ENCODE data around the gene NCF2.
A peak's percentile ranks its signal among the peaks of the same experiment; 100 is the strongest.

NCF2 gene

GRCh38 chr1:183612407-183612806, 22.1 kb upstream of the NCF2 start:
- no peak for DNase-seq

GRCh38 chr1:183611021-183611420, 20.8 kb upstream of the NCF2 start:
- no peak for DNase-seq

- no peak for DNase-seq
Measured at GRCh38 chr1:183609759-183610452, 19.6 kb upstream of the NCF2 start.

GRCh38 chr1:183609313-183609712, 19.1 kb upstream of the NCF2 start:
- peak; percentile 87 to 95 (median 92) for DNase-seq

GRCh38 chr1:183607322-183607980, 17.2 kb upstream of the NCF2 start:
- DNase-seq: no peak

GRCh38 chr1:183605904-183606303, 15.6 kb upstream of the NCF2 start:
- no peak for DNase-seq

GRCh38 chr1:183604815-183605214, 14.6 kb upstream of the NCF2 start:
- DNase-seq: peak; percentile 67 to 86 (median 81)

- DNase-seq: peak; percentile 86 to 94 (median 92)
Measured at GRCh38 chr1:183604038-183604808, 14.0 kb upstream of the NCF2 start.

GRCh38 chr1:183602510-183602909, 12.3 kb upstream of the NCF2 start:
- DNase-seq: peak in 1 of 4 experiments; percentile 41

- peak; percentile 52 to 74 (median 64) for DNase-seq
Measured at GRCh38 chr1:183600634-183601033, 10.4 kb upstream of the NCF2 start.

GRCh38 chr1:183600136-183600535, 9.9 kb upstream of the NCF2 start:
- DNase-seq: peak; percentile 83 to 95 (median 90)

- no peak for DNase-seq
Measured at GRCh38 chr1:183598386-183598785, 8.1 kb upstream of the NCF2 start.

- no peak for DNase-seq
Measured at GRCh38 chr1:183597656-183598347, 7.5 kb upstream of the NCF2 start.

GRCh38 chr1:183596500-183596899, 6.2 kb upstream of the NCF2 start:
- no peak for DNase-seq

GRCh38 chr1:183595537-183595936, 5.3 kb upstream of the NCF2 start:
- no peak for DNase-seq

GRCh38 chr1:183593356-183593755, 3.1 kb upstream of the NCF2 start:
- DNase-seq: peak; percentile 84 to 92 (median 90)

- peak in 1 of 4 experiments; percentile 30 for DNase-seq
Measured at GRCh38 chr1:183592733-183593132, 2.5 kb upstream of the NCF2 start.

GRCh38 chr1:183589874-183590243, 400 bp downstream of the NCF2 start:
- peak in 2 of 4 experiments; percentile 48 to 56 for DNase-seq

- DNase-seq: peak in 1 of 4 experiments; percentile 23
Measured at GRCh38 chr1:183589384-183589783, 875 bp downstream of the NCF2 start.

GRCh38 chr1:183588827-183589226, 1.4 kb downstream of the NCF2 start:
- DNase-seq: peak in 3 of 4 experiments; percentile 23 to 54 (median 51)

GRCh38 chr1:183586926-183587325, 3.3 kb downstream of the NCF2 start:
- no peak for DNase-seq

GRCh38 chr1:183586455-183586854, 3.8 kb downstream of the NCF2 start:
- no peak for DNase-seq

- peak in 3 of 4 experiments; percentile 32 to 47 (median 43) for DNase-seq
Measured at GRCh38 chr1:183585038-183585437, 5.2 kb downstream of the NCF2 start.
